PC-3 (cell line): ENCODE data around the gene OR10A2. TPM values are rescaled to one million over a fixed set of nuclear protein-coding genes. Genes with fewer than 3 reads are reported as not detected.

Experiments used
- ATAC-seq: fragments of 200-7000 bp; cut with Tn5 transposase; 2 replicates; pipeline ENCODE4 v1.9.1; 2020; ENCODE audit warnings: mild to moderate bottlenecking, moderate library complexity
- BruUV-seq: library from RNA; stranded (reverse); fragments of 400-500 nt; replicated peaks from 2 replicates; lab custom pipeline; 2021; lab: Mats Ljungman, UMichigan
- CTCF ChIA-PET: fragments of 300-600 bp; sonication (Branson Sonifier 250); formaldehyde crosslinking; loops from one replicate; lab custom pipeline; 2022; ENCODE audit warnings: antibody characterized with exemption; lab: Charles Lee
- POLR2A ChIA-PET: fragments of 300-600 bp; sonication (Branson Sonifier 250); formaldehyde crosslinking; loops from one replicate; lab custom pipeline; 2022; ENCODE audit warnings: antibody characterized with exemption; ENCODE audit not compliant: unreplicated experiment; lab: Charles Lee
- DNase-seq: peaks from one replicate; pipeline ENCODE4 v3.0.0-alpha.2; 2015
- H2AFZ ChIP-seq: fragments of 300-600 bp; sonication (generic); 2 replicates; pipeline ENCODE4 v1.6.0; 2016; ENCODE audit warnings: antibody characterized with exemption, low read length
- H3F3A ChIP-seq: fragments of 300-600 bp; sonication (generic); one replicate; pipeline ENCODE4 v1.6.0; 2017; ENCODE audit warnings: antibody characterized with exemption, low read length, control low read depth, mild to moderate bottlenecking; ENCODE audit not compliant: unreplicated experiment
- H3K27ac ChIP-seq: fragments of 300-600 bp; sonication (generic); 2 replicates; pipeline ENCODE4 v1.5.1; 2016; ENCODE audit warnings: mild to moderate bottlenecking, low read length
- H3K27me3 ChIP-seq: fragments of 300-600 bp; sonication (generic); 2 replicates; pipeline ENCODE4 v1.6.1; 2016; ENCODE audit warnings: low read length, mixed read lengths
- H3K36me3 ChIP-seq: fragments of 300-600 bp; sonication (generic); 2 replicates; pipeline ENCODE4 v1.6.1; 2016; ENCODE audit warnings: low read depth, mixed run types, low read length, mixed read lengths
- H3K4me1 ChIP-seq: fragments of 300-600 bp; sonication (generic); 2 replicates; pipeline ENCODE4 v1.5.1; 2016; ENCODE audit warnings: low read length; ENCODE audit not compliant: insufficient read depth
- H3K4me2 ChIP-seq: fragments of 300-600 bp; sonication (generic); 2 replicates; pipeline ENCODE4 v1.6.0; 2016; ENCODE audit warnings: low read length
- H3K4me3 ChIP-seq: fragments of 300-600 bp; sonication (generic); 2 replicates; pipeline ENCODE4 v1.5.1; 2016; ENCODE audit warnings: mild to moderate bottlenecking, low read length, mixed read lengths
- H3K79me2 ChIP-seq: fragments of 300-600 bp; sonication (generic); 2 replicates; pipeline ENCODE4 v1.6.1; 2017; ENCODE audit warnings: low read length, mixed read lengths
- H3K9ac ChIP-seq: fragments of 300-600 bp; sonication (generic); 2 replicates; pipeline ENCODE4 v1.6.0; 2016; ENCODE audit warnings: mild to moderate bottlenecking, low read length
- H3K9me2 ChIP-seq: fragments of 300-600 bp; sonication (generic); replicated peaks from 2 replicates; pipeline ENCODE4 v1.6.1; 2016; ENCODE audit warnings: mixed run types, low read length, mixed read lengths
- H3K9me3 ChIP-seq: fragments of 300-600 bp; sonication (generic); 2 replicates; pipeline ENCODE4 v1.6.1; 2016; ENCODE audit warnings: low read length, mixed read lengths
- H4K20me1 ChIP-seq: fragments of 300-600 bp; sonication (generic); 2 replicates; pipeline ENCODE4 v1.6.1; 2016; ENCODE audit warnings: low read length, mixed read lengths
- CTCF ChIP-seq: fragments of 300-600 bp; sonication (generic); conservative IDR thresholded peaks from 2 replicates; pipeline ENCODE4 v1.5.1; 2017; ENCODE audit warnings: antibody characterized with exemption, low read depth, mild to moderate bottlenecking, low read length
- EZH2 ChIP-seq: fragments of 300-600 bp; sonication (generic); IDR thresholded peaks from one replicate; pipeline ENCODE4 v1.6.1; 2017; ENCODE audit warnings: antibody characterized with exemption, mild to moderate bottlenecking, low read length; ENCODE audit not compliant: unreplicated experiment
- EZH2phosphoT487 ChIP-seq: fragments of 300-600 bp; sonication (generic); IDR thresholded peaks from 2 replicates; pipeline ENCODE4 v1.6.1; 2018; ENCODE audit warnings: mild to moderate bottlenecking, antibody characterized with exemption, low read length, borderline replicate concordance
- intact Hi-C: fragments of 100-400 bp; cut with micrococcal nuclease; formaldehyde crosslinking; loops from 2 replicates; pipeline ENCODE4 v1.9.0; 2023
- total RNA-seq: library from RNA; depleted of rRNA; stranded (reverse); fragments of >200 nt; gene quantifications from 2 replicates; pipeline ENCODE4 v1.2.3, GENCODE V29; 2014

Gene OR10A2
- total RNA-seq, 1 experiment from 2014 or later: not detected

GRCh38 chr11:6911948-6912347 lies 49.1 kb downstream of the OR10A2 start:
- intact Hi-C loops: no loop called here
- no peaks in the 10 kb centered on the region for H4K20me1 ChIP-seq
- no peak overlapping the region for H3K27ac ChIP-seq
- ChIA-PET CTCF (no interaction called here), POLR2A (no interaction called here)
- H3K27me3 ChIP-seq: no peaks in the 10 kb centered on the region
- H3K9me2 ChIP-seq: no peaks in the 10 kb centered on the region
- no peak for TF ChIP-seq EZH2phosphoT487
- TF ChIP-seq CTCF: no peak
- TF ChIP-seq EZH2: no peak
- H3K9me3 ChIP-seq: no peaks in the 10 kb centered on the region
- no peak overlapping the region for H3K4me2 ChIP-seq
- no TSS peak for BruUV-seq
- H3K4me3 ChIP-seq: no peak overlapping the region
- DNase-seq: peak; percentile 39
- H3K9ac ChIP-seq: no peak overlapping the region
- no peak for ATAC-seq
- no peaks in the 10 kb centered on the region for H3K79me2 ChIP-seq
- H3K4me1 ChIP-seq: no peaks in the 10 kb centered on the region
- no peaks in the 10 kb centered on the region for H3K36me3 ChIP-seq
- no peaks in the 10 kb centered on the region for H3F3A ChIP-seq
- H2AFZ ChIP-seq: no peak overlapping the region

DNA sequence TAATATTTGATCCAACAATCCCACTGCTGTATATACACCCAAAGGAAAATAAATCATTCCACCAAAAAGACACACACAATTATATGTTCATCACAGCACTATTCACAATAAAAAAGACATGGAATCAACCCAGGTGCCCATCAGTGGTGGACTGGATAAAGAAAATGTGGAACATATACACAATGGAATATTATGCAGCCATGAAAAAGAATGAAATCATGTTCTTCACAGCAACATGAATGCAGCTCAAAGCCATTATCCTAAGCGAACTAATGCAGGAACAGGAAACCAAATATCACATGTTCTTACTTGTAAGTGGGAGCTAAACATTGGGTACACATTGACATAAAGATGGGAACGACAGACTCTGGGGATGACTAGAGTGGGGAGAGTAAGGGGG lies 56.8 kb downstream of the OR10A2 start:
- no peaks in the 10 kb centered on the region for H3K79me2 ChIP-seq
- H3K9me3 ChIP-seq: no peaks in the 10 kb centered on the region
- no peaks in the 10 kb centered on the region for H3K36me3 ChIP-seq
- no peak overlapping the region for H3K9ac ChIP-seq
- ChIA-PET CTCF (interaction anchor here (0.6 kb wide), 1 partner anchor 91 kb away, joined by 5 read pairs; no protein-coding TSS in a partner anchor), POLR2A (no interaction called here)
- no peaks in the 10 kb centered on the region for H3K27me3 ChIP-seq
- no peaks in the 10 kb centered on the region for H3K4me1 ChIP-seq
- H3K4me3 ChIP-seq: no peak overlapping the region
- DNase-seq (no peak), ATAC-seq (no peak)
- intact Hi-C loops: no loop called here
- H4K20me1 ChIP-seq: no peaks in the 10 kb centered on the region
- H3K4me2 ChIP-seq: no peak overlapping the region
- H2AFZ ChIP-seq: no peak overlapping the region
- BruUV-seq: no TSS peak
- no peaks in the 10 kb centered on the region for H3K9me2 ChIP-seq
- no peaks in the 10 kb centered on the region for H3F3A ChIP-seq
- TF ChIP-seq CTCF (no peak), EZH2 (no peak), EZH2phosphoT487 (no peak)
- H3K27ac ChIP-seq: no peak overlapping the region

GRCh38 chr11:6920702-6921101 lies 57.8 kb downstream of the OR10A2 start, which contains the start of gene OR2D3:
OR2D3 (plus strand) TSS chr11:6921002; CDS start chr11:6921002, 0 bp downstream.
- Histone ChIP-seq H3K27me3 (no peaks in the 10 kb centered on the region), H3K36me3 (no peaks in the 10 kb centered on the region), H3K4me3 (no peak within 1 kb of the TSS), H2AFZ (no peak within 1 kb of the TSS), H3K27ac (no peak within 1 kb of the TSS), H3K9ac (no peak within 1 kb of the TSS), H3K79me2 (no peaks in the 10 kb centered on the region), H3K4me1 (peaks cover 3% of the 10 kb centered on the region; the same call in 1 of the 2 replicates), H3K9me2 (no peaks in the 10 kb centered on the region), H3K4me2 (no peak within 1 kb of the TSS), H3F3A (no peaks in the 10 kb centered on the region), H4K20me1 (no peaks in the 10 kb centered on the region), H3K9me3 (no peaks in the 10 kb centered on the region)
- DNase-seq (no peak), ATAC-seq (no peak)
- CTCF ChIA-PET: no interaction called here
- TF ChIP-seq CTCF (no peak), EZH2 (no peak), EZH2phosphoT487 (no peak)
- POLR2A ChIA-PET: no interaction called here
- intact Hi-C loops: no loop called here
- BruUV-seq: no TSS peak
